Mesenchymal stem cell (in vitro differentiated cells and primary cell): ENCODE data around the gene SULT4A1.

Source experiments
- DNase-seq: peaks from one replicate; pipeline ENCODE4 v3.0.0-alpha.2; 2013
- H2AFZ ChIP-seq: one replicate; pipeline ENCODE4 v1.6.1; 2013; ENCODE audit warnings: low read depth, mild to moderate bottlenecking, control low read depth, inconsistent platforms, low read length, moderate library complexity
- H2AK5ac ChIP-seq: 2 replicates; pipeline ENCODE4 v1.6.1; 2013; ENCODE audit warnings: low read length, moderate library complexity, mild to moderate bottlenecking, inconsistent platforms; ENCODE audit not compliant: severe bottlenecking
- H2BK120ac ChIP-seq: one replicate; pipeline ENCODE4 v1.6.1; 2013; ENCODE audit warnings: low read depth, mild to moderate bottlenecking, inconsistent platforms, low read length, moderate library complexity
- H2BK12ac ChIP-seq, 2 experiments: one replicate each; pipeline ENCODE4 v1.6.1; 2013; ENCODE audit warnings: inconsistent platforms in 2 of 2, low read length in 2 of 2, mild to moderate bottlenecking in 2 of 2, moderate library complexity in 2 of 2, control low read depth in 1 of 2
- H2BK15ac ChIP-seq: one replicate; pipeline ENCODE4 v1.6.1; 2013; ENCODE audit warnings: mild to moderate bottlenecking, low read depth, inconsistent platforms; ENCODE audit not compliant: poor library complexity, severe bottlenecking
- H2BK5ac ChIP-seq: 2 replicates; pipeline ENCODE4 v1.6.1; 2013; ENCODE audit warnings: low read depth, mild to moderate bottlenecking, low read length, control low read depth, inconsistent platforms; ENCODE audit not compliant: poor library complexity, severe bottlenecking
- H3K14ac ChIP-seq, 2 experiments: one replicate each; pipeline ENCODE4 v1.6.1; 2013; ENCODE audit warnings: inconsistent platforms in 2 of 2, low read length in 2 of 2, control low read depth in 1 of 2, mild to moderate bottlenecking in 1 of 2, moderate library complexity in 1 of 2
- H3K18ac ChIP-seq, 2 experiments: one replicate each; pipeline ENCODE4 v1.6.1; 2013; ENCODE audit warnings: inconsistent platforms in 2 of 2, low read length in 2 of 2, control low read depth in 1 of 2, low read depth in 1 of 2, mild to moderate bottlenecking in 1 of 2
- H3K23ac ChIP-seq, 2 experiments: one replicate each; pipeline ENCODE4 v1.6.1; 2013; ENCODE audit warnings: inconsistent platforms in 2 of 2, low read length in 2 of 2, mild to moderate bottlenecking in 2 of 2, moderate library complexity in 2 of 2, control low read depth in 1 of 2
- H3K27ac ChIP-seq: 2 replicates; pipeline ENCODE4 v1.5.1; 2013; ENCODE audit warnings: mild to moderate bottlenecking, moderate library complexity, low read length, control low read depth, inconsistent platforms; ENCODE audit not compliant: poor library complexity, severe bottlenecking
- H3K27me3 ChIP-seq, 2 experiments: 2 replicates each; pipeline versions ENCODE4 v1.6.1 to v1.7.0; 2013; ENCODE audit warnings: low read length in 2 of 2, mild to moderate bottlenecking in 2 of 2, moderate library complexity in 2 of 2, control low read depth in 1 of 2, inconsistent platforms in 1 of 2; ENCODE audit not compliant: control insufficient read depth in 1 of 2, insufficient read depth in 1 of 2
- H3K36me3 ChIP-seq, 2 experiments: 2 replicates each; pipeline versions ENCODE4 v1.6.1 to v1.7.0; 2013; ENCODE audit warnings: low read length in 2 of 2, control low read depth in 1 of 2, inconsistent platforms in 1 of 2, low read depth in 1 of 2, mild to moderate bottlenecking in 1 of 2; ENCODE audit not compliant: insufficient read depth in 2 of 2, control insufficient read depth in 1 of 2
- H3K4ac ChIP-seq, 2 experiments: one replicate each; pipeline ENCODE4 v1.6.1; 2013; ENCODE audit warnings: inconsistent platforms in 2 of 2, low read length in 2 of 2, mild to moderate bottlenecking in 2 of 2, moderate library complexity in 2 of 2, control low read depth in 1 of 2, low read depth in 1 of 2
- H3K4me1 ChIP-seq: 2 replicates; pipeline ENCODE4 v1.6.1; 2013; ENCODE audit warnings: low read depth, low read length, control low read depth; ENCODE audit not compliant: control insufficient read depth, insufficient read depth
- H3K4me2 ChIP-seq: 2 replicates; pipeline ENCODE4 v1.6.1; 2013; ENCODE audit warnings: low read length, mild to moderate bottlenecking, inconsistent platforms; ENCODE audit not compliant: poor library complexity, severe bottlenecking
- H3K4me3 ChIP-seq, 2 experiments: 2 replicates each; pipeline versions ENCODE4 v1.5.1 to v1.7.0; 2013; ENCODE audit warnings: low read length in 2 of 2, mild to moderate bottlenecking in 2 of 2, control low read depth in 1 of 2, low read depth in 1 of 2; ENCODE audit not compliant: insufficient read depth in 1 of 2
- H3K79me1 ChIP-seq: replicated peaks from 2 replicates; pipeline ENCODE4 v1.6.1; 2013; ENCODE audit warnings: mild to moderate bottlenecking, control low read depth, low read length, inconsistent platforms; ENCODE audit not compliant: poor library complexity, severe bottlenecking
- H3K9ac ChIP-seq: 2 replicates; pipeline ENCODE4 v1.7.0; 2013; ENCODE audit warnings: mild to moderate bottlenecking, low read length, moderate library complexity
- H3K9me3 ChIP-seq: 2 replicates; pipeline ENCODE4 v1.7.0; 2013; ENCODE audit warnings: mild to moderate bottlenecking, low read length; ENCODE audit not compliant: control insufficient read depth
- H4K8ac ChIP-seq: one replicate; pipeline ENCODE4 v1.6.1; 2013; ENCODE audit warnings: inconsistent platforms, mild to moderate bottlenecking, low read length, moderate library complexity
- H4K91ac ChIP-seq: one replicate; pipeline ENCODE4 v1.6.1; 2013; ENCODE audit warnings: mild to moderate bottlenecking, low read length, inconsistent platforms
- WGBS: methylation state at CpG from one replicate; pipeline ENCODE4 v1.1.7; 2013; ENCODE audit warnings: mixed read lengths; 5-methylcytosine and 5-hydroxymethylcytosine counted together

Gene SULT4A1

DNA sequence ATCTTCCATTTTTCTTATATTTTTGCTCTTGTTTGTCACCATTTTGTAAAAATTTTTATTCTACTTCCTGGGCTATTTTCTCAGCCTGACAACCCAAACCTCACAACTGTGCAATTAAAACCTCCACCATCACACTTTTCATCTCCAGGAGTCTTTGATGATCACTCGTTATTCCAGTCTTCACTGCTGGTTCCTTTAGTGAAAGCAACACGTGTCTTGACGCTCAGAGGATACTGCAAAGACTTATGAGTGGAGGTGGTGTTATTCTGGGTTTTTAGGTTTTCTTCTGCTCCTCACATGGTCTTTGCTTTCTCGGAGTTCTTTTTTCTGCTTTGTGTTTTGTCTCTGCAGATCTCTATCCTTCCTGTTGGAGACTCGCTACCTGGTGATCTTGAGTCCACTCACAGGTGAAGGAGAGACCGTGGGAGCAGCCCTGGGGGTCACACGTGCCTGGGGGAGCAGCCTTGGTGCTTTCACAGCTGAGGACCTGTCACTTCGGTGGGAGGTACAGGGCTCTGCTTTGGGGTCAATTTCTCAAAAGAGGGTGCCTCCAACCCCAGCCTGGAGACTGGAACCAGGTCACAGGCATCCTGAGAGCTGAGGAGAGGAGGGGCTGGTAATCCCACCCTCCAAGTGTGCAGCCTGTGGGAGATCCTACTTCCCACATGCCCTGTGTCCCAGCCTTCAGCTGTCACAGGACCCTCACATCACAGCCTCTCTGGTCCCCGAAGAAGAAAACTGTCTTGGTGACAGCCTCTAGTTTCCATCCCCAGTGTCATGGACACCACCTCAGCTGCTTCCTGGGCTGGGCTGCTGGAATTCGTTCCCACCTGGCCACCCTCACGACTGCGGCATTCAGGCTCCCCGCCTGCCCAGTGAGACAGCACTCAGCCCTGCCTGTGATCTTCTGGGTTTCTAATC lies 11.0 kb downstream of the SULT4A1 start:
- no peak overlapping the region for H4K91ac ChIP-seq
- H2AFZ ChIP-seq: no peak overlapping the region
- no peaks in the 10 kb centered on the region for H3K36me3 ChIP-seq
- 69% methylated on average over 13 of the region's 13 CpGs for WGBS
- H2BK15ac ChIP-seq: no peak overlapping the region
- H3K9me3 ChIP-seq: peaks cover 4% of the 10 kb centered on the region
- no peak overlapping the region for H3K4ac ChIP-seq
- H3K79me1 ChIP-seq: no peaks in the 10 kb centered on the region
- no peak overlapping the region for H2AK5ac ChIP-seq
- H3K27ac ChIP-seq: no peak overlapping the region
- no peak overlapping the region for H3K14ac ChIP-seq
- H3K18ac ChIP-seq: no peak overlapping the region
- H3K27me3 ChIP-seq: peaks cover 49 to 76% of the 10 kb centered on the region in 2 experiments
- H2BK12ac ChIP-seq: no peak overlapping the region
- no peak overlapping the region for H2BK5ac ChIP-seq
- no peak for DNase-seq
- H3K9ac ChIP-seq: no peak overlapping the region
- H3K4me1 ChIP-seq: peaks cover 3% of the 10 kb centered on the region
- H2BK120ac ChIP-seq: no peak overlapping the region
- no peak overlapping the region for H3K4me2 ChIP-seq
- no peak overlapping the region for H3K23ac ChIP-seq
- no peak overlapping the region for H3K4me3 ChIP-seq
- H4K8ac ChIP-seq: no peak overlapping the region

DNA sequence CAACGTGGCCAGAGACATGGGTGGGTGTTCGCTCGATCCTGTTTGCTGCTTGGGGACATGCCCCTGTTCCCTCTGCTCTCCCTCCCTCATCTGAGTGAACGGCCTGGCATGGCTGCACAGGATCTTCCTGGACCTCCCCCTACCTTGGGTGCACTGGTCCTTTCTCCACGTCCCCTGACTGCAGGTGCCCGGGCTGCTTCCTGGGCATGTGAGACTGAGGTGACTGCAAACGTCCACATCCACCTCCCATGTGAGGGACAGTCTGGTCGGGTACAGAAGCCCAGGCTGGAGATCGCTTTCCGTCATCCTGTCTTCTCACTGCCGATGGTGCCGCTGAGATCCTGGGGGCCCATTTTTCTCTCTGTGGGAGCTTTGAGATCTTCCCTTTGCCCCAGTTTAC lies 11.8 kb downstream of the SULT4A1 start:
- H3K4me2 ChIP-seq: no peak overlapping the region
- H2BK12ac ChIP-seq: no peak overlapping the region
- no peak overlapping the region for H4K91ac ChIP-seq
- no peak overlapping the region for H2BK5ac ChIP-seq
- H3K36me3 ChIP-seq: no peaks in the 10 kb centered on the region
- no peak overlapping the region for H2AK5ac ChIP-seq
- no peaks in the 10 kb centered on the region for H3K9me3 ChIP-seq
- H2AFZ ChIP-seq: no peak overlapping the region
- no peak overlapping the region for H3K18ac ChIP-seq
- no peak overlapping the region for H3K9ac ChIP-seq
- H3K4me3 ChIP-seq: no peak overlapping the region
- H3K4me1 ChIP-seq: peaks cover 3% of the 10 kb centered on the region
- H2BK120ac ChIP-seq: no peak overlapping the region
- no peak overlapping the region for H3K27ac ChIP-seq
- no peak for DNase-seq
- H3K23ac ChIP-seq: no peak overlapping the region
- no peak overlapping the region for H4K8ac ChIP-seq
- H3K79me1 ChIP-seq: no peaks in the 10 kb centered on the region
- no peak overlapping the region for H3K14ac ChIP-seq
- WGBS: 76% methylated on average over 12 of the region's 12 CpGs
- H3K27me3 ChIP-seq: peaks cover 54 to 82% of the 10 kb centered on the region in 2 experiments
- no peak overlapping the region for H3K4ac ChIP-seq
- H2BK15ac ChIP-seq: no peak overlapping the region

DNA sequence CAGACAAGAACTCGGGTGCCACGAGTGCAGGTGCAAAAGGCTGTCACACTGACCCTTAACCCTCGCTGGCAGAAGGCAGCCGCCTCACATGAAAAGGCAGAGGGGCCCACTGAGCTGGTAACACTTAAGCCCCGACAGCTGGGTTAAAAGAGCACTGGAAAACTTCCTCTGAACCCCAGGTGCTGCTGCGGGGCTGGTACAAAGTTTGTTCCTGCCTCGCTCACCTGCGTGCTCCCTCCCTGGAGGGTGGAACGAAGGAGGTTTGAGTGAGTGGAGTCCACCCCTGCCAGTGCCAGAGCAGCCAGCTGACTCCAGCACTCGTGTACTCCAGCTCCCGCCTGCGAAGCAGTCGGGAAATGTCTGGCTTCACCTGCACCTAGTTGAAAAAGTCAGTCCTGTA lies 12.6 kb downstream of the SULT4A1 start:
- no peak overlapping the region for H3K4me3 ChIP-seq
- 88% methylated on average over 13 of the region's 13 CpGs for WGBS
- no peaks in the 10 kb centered on the region for H3K9me3 ChIP-seq
- no peak overlapping the region for H2BK120ac ChIP-seq
- no peak for DNase-seq
- H3K4me2 ChIP-seq: no peak overlapping the region
- H3K4me1 ChIP-seq: peaks cover 3% of the 10 kb centered on the region
- H3K14ac ChIP-seq: no peak overlapping the region
- no peak overlapping the region for H2BK15ac ChIP-seq
- H3K27ac ChIP-seq: no peak overlapping the region
- H4K8ac ChIP-seq: no peak overlapping the region
- H2AFZ ChIP-seq: no peak overlapping the region
- no peaks in the 10 kb centered on the region for H3K79me1 ChIP-seq
- no peak overlapping the region for H2AK5ac ChIP-seq
- no peak overlapping the region for H3K4ac ChIP-seq
- H2BK12ac ChIP-seq: no peak overlapping the region
- no peak overlapping the region for H2BK5ac ChIP-seq
- H3K23ac ChIP-seq: no peak overlapping the region
- no peaks in the 10 kb centered on the region for H3K36me3 ChIP-seq
- no peak overlapping the region for H4K91ac ChIP-seq
- H3K9ac ChIP-seq: no peak overlapping the region
- peaks cover 54 to 86% of the 10 kb centered on the region in 2 experiments for H3K27me3 ChIP-seq
- H3K18ac ChIP-seq: no peak overlapping the region

DNA sequence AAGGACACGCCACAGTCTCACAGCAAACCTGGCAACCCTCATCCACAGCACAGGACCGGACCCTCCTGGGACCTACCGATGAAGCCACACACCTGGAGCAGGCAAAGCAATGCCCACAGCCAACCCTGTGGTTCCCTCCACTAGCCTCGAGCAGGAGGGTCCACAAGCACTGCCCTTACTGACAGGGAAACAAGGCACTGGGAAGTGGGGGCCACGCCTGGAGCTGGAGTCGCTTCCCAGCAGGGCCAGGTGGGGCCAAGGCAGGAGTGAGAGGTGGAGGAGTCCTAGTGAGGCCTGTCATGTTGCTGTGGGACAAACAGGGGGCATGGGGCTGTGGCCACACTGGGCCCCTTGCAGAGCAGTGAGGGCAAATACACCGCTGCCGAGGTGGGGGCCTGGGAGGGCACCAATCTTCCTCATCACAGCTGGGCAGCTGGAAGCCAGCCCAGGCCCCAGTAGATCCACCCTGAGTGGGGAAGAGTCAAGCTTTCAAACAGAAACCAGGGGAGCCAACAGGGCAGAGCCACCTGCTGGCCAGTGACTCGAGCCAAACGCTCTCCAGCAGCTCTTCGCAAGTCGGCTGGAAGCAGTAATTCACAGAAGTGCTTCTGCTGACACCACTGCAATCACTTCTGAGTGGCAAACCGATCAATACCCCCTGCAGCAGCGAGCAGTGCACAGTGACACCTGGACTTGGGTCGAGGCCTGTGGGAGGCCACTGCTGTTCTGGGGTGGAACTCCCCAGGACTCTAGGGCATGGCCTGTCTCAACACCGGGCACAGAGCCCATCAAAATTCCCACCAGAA lies 13.7 kb downstream of the SULT4A1 start:
- Histone ChIP-seq H3K14ac (no peak overlapping the region), H3K4me1 (peaks cover 3% of the 10 kb centered on the region), H2AK5ac (no peak overlapping the region), H2BK12ac (no peak overlapping the region), H3K4ac (no peak overlapping the region), H3K79me1 (no peaks in the 10 kb centered on the region), H3K9me3 (no peaks in the 10 kb centered on the region), H3K27me3 (peaks cover 57 to 89% of the 10 kb centered on the region in 2 experiments), H2BK15ac (no peak overlapping the region), H3K27ac (no peak overlapping the region), H4K91ac (no peak overlapping the region), H4K8ac (no peak overlapping the region), H3K4me3 (no peak overlapping the region), H2AFZ (no peak overlapping the region), H3K23ac (no peak overlapping the region), H3K4me2 (no peak overlapping the region), H2BK120ac (no peak overlapping the region), H3K18ac (no peak overlapping the region), H3K36me3 (no peaks in the 10 kb centered on the region), H3K9ac (no peak overlapping the region), H2BK5ac (no peak overlapping the region)
- 59% methylated on average over 16 of the region's 16 CpGs for WGBS
- no peak for DNase-seq
